Liver (tissue), 9 donors: ENCODE measurements around the gene ZACN. TPM values are rescaled to one million over a fixed set of nuclear protein-coding genes. Genes with fewer than 3 reads are reported as not detected.
"Not testable (repeated sequence)": the region's sequence is repeated elsewhere in the genome, so short reads cannot be mapped to it uniquely, and the experiment has no call there.

Experiments used
- DNase-seq: peaks from one replicate; pipeline ENCODE4 v3.0.0-alpha.2; 2017; ENCODE audit warnings: low spot score
- H3K27ac ChIP-seq, 2 donors: one replicate each; pipeline ENCODE4 v1.7.0; 2013; ENCODE audit warnings: inconsistent platforms in 2 of 2, low read length in 2 of 2, control low read depth in 1 of 2, low read depth in 1 of 2, mild to moderate bottlenecking in 1 of 2
- H3K27me3 ChIP-seq, 4 donors: one replicate each; pipeline versions ENCODE4 v1.6.1 to v1.7.0; 2013; ENCODE audit warnings: low read length in 3 of 4, inconsistent platforms in 1 of 4, mild to moderate bottlenecking in 1 of 4, moderate library complexity in 1 of 4; ENCODE audit not compliant: control insufficient read depth in 4 of 4, insufficient read depth in 4 of 4
- H3K36me3 ChIP-seq, 4 donors: one replicate each; pipeline versions ENCODE4 v1.6.1 to v1.7.0; 2013; ENCODE audit warnings: low read length in 3 of 4, mild to moderate bottlenecking in 3 of 4, low read depth in 1 of 4, moderate library complexity in 1 of 4; ENCODE audit not compliant: control insufficient read depth in 4 of 4, insufficient read depth in 3 of 4
- H3K4me1 ChIP-seq, 4 donors: one replicate each; pipeline versions ENCODE4 v1.6.1 to v1.7.0; 2013; ENCODE audit warnings: low read length in 3 of 4, mild to moderate bottlenecking in 3 of 4, moderate library complexity in 1 of 4; ENCODE audit not compliant: control insufficient read depth in 4 of 4, insufficient read depth in 4 of 4
- H3K4me3 ChIP-seq, 3 donors: one replicate each; pipeline versions ENCODE4 v1.6.1 to v1.7.0; 2013; ENCODE audit warnings: low read length in 3 of 3, control low read depth in 1 of 3, low read depth in 1 of 3, mild to moderate bottlenecking in 1 of 3
- H3K9ac ChIP-seq, 2 donors: one replicate each; pipeline ENCODE4 v1.7.0; 2013; ENCODE audit warnings: low read length in 2 of 2, mild to moderate bottlenecking in 2 of 2, moderate library complexity in 2 of 2, control low read depth in 1 of 2, low read depth in 1 of 2
- H3K9me3 ChIP-seq, 4 donors: one replicate each; pipeline versions ENCODE4 v1.6.1 to v1.7.0; 2013; ENCODE audit warnings: low read length in 3 of 4; ENCODE audit not compliant: control insufficient read depth in 4 of 4
- EGR1 ChIP-seq, 2 donors: IDR thresholded peaks; 2 replicates each; pipeline ENCODE4 v1.6.1; 2016 to 2018; ENCODE audit warnings: antibody characterized with exemption in 2 of 2, low read depth in 2 of 2
- FOXA1 ChIP-seq: IDR thresholded peaks from 2 replicates; pipeline ENCODE4 v1.6.1; 2016; ENCODE audit warnings: antibody characterized with exemption
- FOXA2 ChIP-seq: IDR thresholded peaks from 2 replicates; pipeline ENCODE4 v1.6.1; 2016; ENCODE audit warnings: antibody characterized with exemption
- GABPA ChIP-seq, 2 donors: IDR thresholded peaks in 1 of 2; conservative IDR thresholded peaks in 1 of 2; 2 replicates each; pipeline ENCODE4 v1.6.1; 2016; ENCODE audit warnings: antibody characterized with exemption in 2 of 2, mild to moderate bottlenecking in 1 of 2, moderate library complexity in 1 of 2
- HNF4A ChIP-seq, 2 donors: conservative IDR thresholded peaks; 2 replicates each; pipeline ENCODE4 v1.6.1; 2016; ENCODE audit warnings: antibody characterized with exemption in 2 of 2, mild to moderate bottlenecking in 2 of 2
- HNF4G ChIP-seq: IDR thresholded peaks from 2 replicates; pipeline ENCODE4 v1.6.1; 2016; ENCODE audit warnings: antibody characterized with exemption
- JUND ChIP-seq, 2 donors: IDR thresholded peaks; 2 replicates each; pipeline ENCODE4 v1.6.1; 2016; ENCODE audit warnings: antibody characterized with exemption in 2 of 2
- NR2F2 ChIP-seq: IDR thresholded peaks from 2 replicates; pipeline ENCODE4 v1.6.1; 2016; ENCODE audit warnings: antibody characterized with exemption
- RAD21 ChIP-seq, 2 donors: IDR thresholded peaks; 2 replicates each; pipeline ENCODE4 v1.6.1; 2016; ENCODE audit warnings: antibody characterized with exemption in 2 of 2, mild to moderate bottlenecking in 2 of 2
- RXRA ChIP-seq, 2 donors: IDR thresholded peaks; 2 replicates each; pipeline ENCODE4 v1.6.1; 2017 to 2018; ENCODE audit warnings: antibody characterized with exemption in 2 of 2, mild to moderate bottlenecking in 1 of 2
- SP1 ChIP-seq: IDR thresholded peaks from 2 replicates; pipeline ENCODE4 v1.6.1; 2018; ENCODE audit warnings: antibody characterized with exemption, mild to moderate bottlenecking
- TAF1 ChIP-seq: conservative IDR thresholded peaks from 2 replicates; pipeline ENCODE4 v1.6.1; 2016; ENCODE audit warnings: antibody characterized with exemption, mild to moderate bottlenecking
- YY1 ChIP-seq: IDR thresholded peaks from 2 replicates; pipeline ENCODE4 v1.6.1; 2016; ENCODE audit warnings: antibody characterized with exemption, mild to moderate bottlenecking
- WGBS: extraction: QIAGEN DNeasy Blood & Tissue Kit; methylation state at CpG from one replicate; pipeline ENCODE4 v1.1.7; 2013; 5-methylcytosine and 5-hydroxymethylcytosine counted together
- polyA plus RNA-seq, 2 donors: library from polyadenylated mRNA; stranded (reverse) in 1 of 2; unstranded in 1 of 2; fragments of 200-250 nt in 1 of 2; fragments of >200 nt in 1 of 2; fragmentation: Nextera tagmentation in 1 of 2; extraction: Ambion mirVana in 1 of 2; gene quantifications; one replicate each; pipeline versions ENCODE4 v1.2.1 to v1.2.3, GENCODE V29; 2013 to 2015
- total RNA-seq, 2 donors: library from RNA; depleted of rRNA; stranded (reverse); fragments of >200 nt; gene quantifications; one replicate each; pipeline ENCODE4 v1.2.3, GENCODE V29; 2014
- TF ChIP-seq, protein P1 (sequence below): IDR thresholded peaks from 2 replicates; pipeline ENCODE4 v1.6.1; 2016; ENCODE audit warnings: antibody characterized with exemption
- TF ChIP-seq, protein P2 (sequence below): IDR thresholded peaks from 2 replicates; pipeline ENCODE4 v1.6.1; 2016; ENCODE audit warnings: antibody characterized with exemption
- TF ChIP-seq, protein P3 (sequence below): IDR thresholded peaks from 2 replicates; pipeline ENCODE4 v1.6.1; 2016; ENCODE audit warnings: antibody characterized with exemption
- TF ChIP-seq, protein P4 (sequence below): fragments of 150-350 bp; IDR thresholded peaks from 2 replicates; pipeline ENCODE4 v1.5.1; 2017; ENCODE audit warnings: improper control_type of control experiment, low read depth, low read length; ENCODE audit not compliant: missing input control
- donor health status: healthy.
- donor health status: healthy.
- donor health status: healthy.
- donor health status: healthy.
- donor health status: healthy.

Gene ZACN
- total and polyA plus RNA-seq, 4 donors, result 0.35 to 1.9 TPM; not detected in 2

DNA sequence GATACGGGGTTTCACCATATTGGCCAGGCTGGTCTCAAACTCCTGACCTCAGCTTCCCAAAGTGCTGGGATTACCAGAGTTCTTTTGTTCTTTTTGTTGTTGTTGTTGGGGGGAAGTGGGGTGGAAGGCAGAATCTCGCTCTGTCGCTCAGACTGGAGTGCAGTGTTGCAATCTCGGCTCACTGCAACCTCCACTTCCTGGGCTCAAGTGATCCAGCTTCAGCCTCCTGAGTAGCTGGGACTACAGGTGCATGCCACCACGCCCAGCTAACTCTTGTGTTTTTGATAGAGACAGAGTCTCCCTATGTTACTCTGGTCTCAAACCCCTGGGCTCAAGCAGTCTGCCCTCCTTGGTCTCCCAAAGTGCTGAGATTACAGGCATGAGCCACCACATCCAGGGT, 612 bp upstream of the ZACN start:
- H3K27me3 ChIP-seq, result peaks cover 0 to 20% (median 9%) of the 10 kb centered on the region in 4 donors
- peaks cover 5 to 30% (median 8%) of the 10 kb centered on the region in 4 donors for H3K4me1 ChIP-seq
- H3K9me3 ChIP-seq, H3K36me3 ChIP-seq, H3K27ac ChIP-seq, H3K9ac ChIP-seq, DNase-seq, H3K4me3 ChIP-seq: not testable (repeated sequence)
- WGBS, result 58% methylated on average over 5 of the region's 5 CpGs

DNA sequence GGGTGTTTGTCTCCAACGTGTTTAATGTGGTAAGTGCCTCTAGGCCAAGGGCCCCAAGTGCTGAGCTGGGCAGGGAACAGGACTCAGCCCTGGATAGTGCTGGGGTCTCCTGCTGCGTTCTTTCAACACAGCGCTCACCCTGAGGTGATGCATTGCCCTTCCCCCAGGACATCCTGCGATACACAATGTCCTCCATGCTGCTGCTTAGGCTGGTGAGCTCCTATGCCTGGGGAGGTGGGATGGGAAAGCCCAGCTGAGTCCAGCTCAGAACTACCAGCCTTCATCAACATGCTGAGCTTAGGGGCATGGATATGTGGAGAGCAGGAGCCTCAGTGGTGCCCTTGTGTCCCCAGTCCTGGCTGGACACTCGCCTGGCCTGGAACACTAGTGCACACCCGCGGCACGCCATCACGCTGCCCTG, 563 bp downstream of the ZACN start:
- Histone ChIP-seq H3K9me3 (no peaks in the 10 kb centered on the region), H3K4me3 (no peak overlapping the region), H3K36me3 (peaks cover 4 to 16% (median 10%) of the 10 kb centered on the region in 4 donors), H3K4me1 (peaks cover 5 to 25% (median 6%) of the 10 kb centered on the region in 4 donors), H3K9ac (no peak overlapping the region), H3K27me3 (peaks cover 0 to 17% (median 8%) of the 10 kb centered on the region in 4 donors), H3K27ac (no peak overlapping the region)
- 37% methylated on average over 9 of the region's 9 CpGs for WGBS
- TF ChIP-seq TAF1 (no peak), GABPA (IDR thresholded peaks at IDR 0.05 in 1 of 2, conservative IDR thresholded peaks at IDR 0.05 in 1 of 2) (no peak), HNF4G (no peak), FOXA2 (no peak), HNF4A (conservative IDR thresholded peaks at IDR 0.05) (no peak), EGR1 (IDR thresholded peaks at IDR 0.05; ENCODE audit: low read depth in 2 of 2) (no peak)
- TF ChIP-seq, protein P1, sequence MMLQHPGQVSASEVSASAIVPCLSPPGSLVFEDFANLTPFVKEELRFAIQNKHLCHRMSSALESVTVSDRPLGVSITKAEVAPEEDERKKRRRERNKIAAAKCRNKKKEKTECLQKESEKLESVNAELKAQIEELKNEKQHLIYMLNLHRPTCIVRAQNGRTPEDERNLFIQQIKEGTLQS, result no peak
- TF ChIP-seq, protein P2, sequence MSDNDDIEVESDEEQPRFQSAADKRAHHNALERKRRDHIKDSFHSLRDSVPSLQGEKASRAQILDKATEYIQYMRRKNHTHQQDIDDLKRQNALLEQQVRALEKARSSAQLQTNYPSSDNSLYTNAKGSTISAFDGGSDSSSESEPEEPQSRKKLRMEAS, result no peak
- DNase-seq, result no peak

DNA sequence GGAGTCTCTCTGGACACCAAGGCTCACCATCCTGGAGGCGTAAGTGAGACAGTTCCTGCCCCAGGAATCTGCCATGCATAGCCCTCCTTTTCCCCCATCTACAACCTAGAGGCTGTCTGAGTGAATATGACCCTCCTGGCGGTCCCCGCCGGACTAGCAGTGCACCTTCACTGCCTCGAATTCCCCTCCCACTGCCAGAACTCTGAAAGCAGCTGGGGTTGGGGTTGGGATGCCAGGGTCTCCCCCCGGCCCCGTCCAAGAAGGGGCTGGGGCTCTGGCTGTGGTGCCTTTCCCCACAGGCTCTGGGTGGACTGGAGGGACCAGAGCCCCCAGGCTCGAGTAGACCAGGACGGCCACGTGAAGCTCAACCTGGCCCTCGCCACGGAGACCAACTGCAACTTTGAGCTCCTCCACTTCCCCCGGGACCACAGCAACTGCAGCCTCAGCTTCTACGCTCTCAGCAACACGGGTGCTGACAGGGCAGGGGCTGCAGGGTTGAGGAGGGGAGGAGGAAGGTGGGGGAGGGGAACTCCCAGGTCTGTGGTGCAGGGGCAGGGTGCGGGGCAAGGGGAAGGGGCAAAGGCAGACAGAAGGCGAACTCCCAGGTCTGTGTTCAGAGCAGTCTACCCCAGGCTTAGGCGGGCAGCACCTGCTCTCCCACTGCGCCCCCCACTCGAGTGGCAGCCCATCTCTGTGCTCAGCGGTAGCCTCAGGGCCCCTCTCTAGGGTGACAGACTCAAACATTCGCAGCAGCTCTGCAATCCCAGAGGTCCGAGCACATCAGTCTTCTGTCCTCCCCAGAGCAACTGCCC, 1.2 kb downstream of the ZACN start:
- Histone ChIP-seq H3K9me3 (no peaks in the 10 kb centered on the region), H3K4me1 (peaks cover 4 to 20% (median 6%) of the 10 kb centered on the region in 4 donors), H3K4me3 (no peak overlapping the region), H3K36me3 (peaks cover 6 to 22% (median 15%) of the 10 kb centered on the region in 4 donors), H3K27ac (no peak overlapping the region), H3K9ac (no peak overlapping the region), H3K27me3 (peaks cover 0 to 16% (median 8%) of the 10 kb centered on the region in 4 donors)
- no peak for DNase-seq
- TF ChIP-seq FOXA2 (no peak), JUND (IDR thresholded peaks at IDR 0.05) (no peak), RAD21 (IDR thresholded peaks at IDR 0.05) (no peak), GABPA (IDR thresholded peaks at IDR 0.05 in 1 of 2, conservative IDR thresholded peaks at IDR 0.05 in 1 of 2) (no peak), HNF4A (conservative IDR thresholded peaks at IDR 0.05) (no peak), FOXA1 (no peak), TAF1 (no peak), SP1 (no peak), RXRA (IDR thresholded peaks at IDR 0.05) (no peak), YY1 (no peak), HNF4G (no peak), NR2F2 (no peak)
- TF ChIP-seq, protein P3, sequence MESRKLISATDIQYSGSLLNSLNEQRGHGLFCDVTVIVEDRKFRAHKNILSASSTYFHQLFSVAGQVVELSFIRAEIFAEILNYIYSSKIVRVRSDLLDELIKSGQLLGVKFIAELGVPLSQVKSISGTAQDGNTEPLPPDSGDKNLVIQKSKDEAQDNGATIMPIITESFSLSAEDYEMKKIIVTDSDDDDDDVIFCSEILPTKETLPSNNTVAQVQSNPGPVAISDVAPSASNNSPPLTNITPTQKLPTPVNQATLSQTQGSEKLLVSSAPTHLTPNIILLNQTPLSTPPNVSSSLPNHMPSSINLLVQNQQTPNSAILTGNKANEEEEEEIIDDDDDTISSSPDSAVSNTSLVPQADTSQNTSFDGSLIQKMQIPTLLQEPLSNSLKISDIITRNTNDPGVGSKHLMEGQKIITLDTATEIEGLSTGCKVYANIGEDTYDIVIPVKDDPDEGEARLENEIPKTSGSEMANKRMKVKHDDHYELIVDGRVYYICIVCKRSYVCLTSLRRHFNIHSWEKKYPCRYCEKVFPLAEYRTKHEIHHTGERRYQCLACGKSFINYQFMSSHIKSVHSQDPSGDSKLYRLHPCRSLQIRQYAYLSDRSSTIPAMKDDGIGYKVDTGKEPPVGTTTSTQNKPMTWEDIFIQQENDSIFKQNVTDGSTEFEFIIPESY, result no peak
- TF ChIP-seq, protein P4, sequence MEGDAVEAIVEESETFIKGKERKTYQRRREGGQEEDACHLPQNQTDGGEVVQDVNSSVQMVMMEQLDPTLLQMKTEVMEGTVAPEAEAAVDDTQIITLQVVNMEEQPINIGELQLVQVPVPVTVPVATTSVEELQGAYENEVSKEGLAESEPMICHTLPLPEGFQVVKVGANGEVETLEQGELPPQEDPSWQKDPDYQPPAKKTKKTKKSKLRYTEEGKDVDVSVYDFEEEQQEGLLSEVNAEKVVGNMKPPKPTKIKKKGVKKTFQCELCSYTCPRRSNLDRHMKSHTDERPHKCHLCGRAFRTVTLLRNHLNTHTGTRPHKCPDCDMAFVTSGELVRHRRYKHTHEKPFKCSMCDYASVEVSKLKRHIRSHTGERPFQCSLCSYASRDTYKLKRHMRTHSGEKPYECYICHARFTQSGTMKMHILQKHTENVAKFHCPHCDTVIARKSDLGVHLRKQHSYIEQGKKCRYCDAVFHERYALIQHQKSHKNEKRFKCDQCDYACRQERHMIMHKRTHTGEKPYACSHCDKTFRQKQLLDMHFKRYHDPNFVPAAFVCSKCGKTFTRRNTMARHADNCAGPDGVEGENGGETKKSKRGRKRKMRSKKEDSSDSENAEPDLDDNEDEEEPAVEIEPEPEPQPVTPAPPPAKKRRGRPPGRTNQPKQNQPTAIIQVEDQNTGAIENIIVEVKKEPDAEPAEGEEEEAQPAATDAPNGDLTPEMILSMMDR, result no peak
- 8% methylated on average over 23 of the region's 23 CpGs for WGBS
